ENCODE data around the gene IKZF5. TPM values are rescaled to one million over a fixed set of nuclear protein-coding genes. Genes with fewer than 3 reads are reported as not detected.

IKZF5 gene
- total and polyA plus RNA-seq, 9 of the 15 experiments (the other 6 are each of a cell fraction or from before 2014, with no cell fraction given): 3.8 to 19.6 (median 12.4) TPM

GRCh38 chr10:122980209-122981065 lies 28.2 kb downstream of the IKZF5 start, which contains the start of gene PSTK (continued):
- TF ChIP-seq ZBTB33 (CRISPR knock-in tag; IDR thresholded peaks at IDR 0.05) (peak; percentile 70), MLLT1 (IDR thresholded peaks at IDR 0.05) (0 out of 4 replicates have a peak, but pooled peaks of 1 of the 2 experiments have one; percentile 65), ESRRA (IDR thresholded peaks at IDR 0.05; ENCODE audit: borderline replicate concordance, low read depth) (peak; percentile 42; the same call in 1 of the 2 replicates), TBP (optimal IDR thresholded peaks at IDR 0.05; ENCODE audit: low read depth, low read length) (peak; percentile 48), RBFOX2 (IDR thresholded peaks at IDR 0.05; ENCODE audit: low read depth, low read length) (peak; percentile 84), HMGXB4 (CRISPR knock-in tag; IDR thresholded peaks at IDR 0.05) (peak; percentile 85), MTA1 (IDR thresholded peaks at IDR 0.05; ENCODE audit: borderline replicate concordance) (peak; percentile 98), MAX (CRISPR knock-in tag; IDR thresholded peaks at IDR 0.05) (peak; percentile 97), NCOA1 (IDR thresholded peaks at IDR 0.05; ENCODE audit: low read depth) (peak; percentile 49; the same call in 1 of the 2 replicates), ERF (CRISPR knock-in tag; IDR thresholded peaks at IDR 0.05) (peak; percentile 70; the same call in 1 of the 2 replicates), ZFX (CRISPR knock-in tag; IDR thresholded peaks at IDR 0.05) (peak; percentile 86), SMC3 (conservative IDR thresholded peaks at IDR 0.05; ENCODE audit: insufficient read depth, low read depth, low read length) (no peak), NKRF (IDR thresholded peaks at IDR 0.05; ENCODE audit: borderline replicate concordance) (peak; percentile 61; the same call in 1 of the 2 replicates), KDM5B (IDR thresholded peaks at IDR 0.05; ENCODE audit: insufficient replicate concordance, low read depth, low read length) (peak; percentile 51), ETV1 (tag; conservative IDR thresholded peaks at IDR 0.05; ENCODE audit: low read depth) (peak; percentile 60), TAF9B (IDR thresholded peaks at IDR 0.05; ENCODE audit: partially characterized antibody) (peak; percentile 68)

All from K562 (cell line).